ENCODE measurements around the gene SH3GL1.

The SH3GL1 gene

GRCh38 chr19:4318460-4318859 lies 81.9 kb downstream of the SH3GL1 start:
- DNase-seq (ENCODE audit: low read depth in 2 of 2), result no peak
- TF ChIP-seq, protein P1, sequence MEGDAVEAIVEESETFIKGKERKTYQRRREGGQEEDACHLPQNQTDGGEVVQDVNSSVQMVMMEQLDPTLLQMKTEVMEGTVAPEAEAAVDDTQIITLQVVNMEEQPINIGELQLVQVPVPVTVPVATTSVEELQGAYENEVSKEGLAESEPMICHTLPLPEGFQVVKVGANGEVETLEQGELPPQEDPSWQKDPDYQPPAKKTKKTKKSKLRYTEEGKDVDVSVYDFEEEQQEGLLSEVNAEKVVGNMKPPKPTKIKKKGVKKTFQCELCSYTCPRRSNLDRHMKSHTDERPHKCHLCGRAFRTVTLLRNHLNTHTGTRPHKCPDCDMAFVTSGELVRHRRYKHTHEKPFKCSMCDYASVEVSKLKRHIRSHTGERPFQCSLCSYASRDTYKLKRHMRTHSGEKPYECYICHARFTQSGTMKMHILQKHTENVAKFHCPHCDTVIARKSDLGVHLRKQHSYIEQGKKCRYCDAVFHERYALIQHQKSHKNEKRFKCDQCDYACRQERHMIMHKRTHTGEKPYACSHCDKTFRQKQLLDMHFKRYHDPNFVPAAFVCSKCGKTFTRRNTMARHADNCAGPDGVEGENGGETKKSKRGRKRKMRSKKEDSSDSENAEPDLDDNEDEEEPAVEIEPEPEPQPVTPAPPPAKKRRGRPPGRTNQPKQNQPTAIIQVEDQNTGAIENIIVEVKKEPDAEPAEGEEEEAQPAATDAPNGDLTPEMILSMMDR (IDR thresholded peaks at IDR 0.05; ENCODE audit: low read depth, low read length), result no peak
- H3K4me3 ChIP-seq (replicated peaks in 1 of 2; ENCODE audit: low read depth in 2 of 2, low read length in 2 of 2), result no peak overlapping the region

GRCh38 chr19:4316956-4317355 lies 83.4 kb downstream of the SH3GL1 start:
- DNase-seq (ENCODE audit: low read depth in 2 of 2), result peak in 1 of 2 donors; percentile 22
- TF ChIP-seq, protein P1 (IDR thresholded peaks at IDR 0.05; ENCODE audit: low read depth, low read length), result no peak
- no peak overlapping the region for H3K4me3 ChIP-seq (replicated peaks in 1 of 2; ENCODE audit: low read depth in 2 of 2, low read length in 2 of 2)

DNA sequence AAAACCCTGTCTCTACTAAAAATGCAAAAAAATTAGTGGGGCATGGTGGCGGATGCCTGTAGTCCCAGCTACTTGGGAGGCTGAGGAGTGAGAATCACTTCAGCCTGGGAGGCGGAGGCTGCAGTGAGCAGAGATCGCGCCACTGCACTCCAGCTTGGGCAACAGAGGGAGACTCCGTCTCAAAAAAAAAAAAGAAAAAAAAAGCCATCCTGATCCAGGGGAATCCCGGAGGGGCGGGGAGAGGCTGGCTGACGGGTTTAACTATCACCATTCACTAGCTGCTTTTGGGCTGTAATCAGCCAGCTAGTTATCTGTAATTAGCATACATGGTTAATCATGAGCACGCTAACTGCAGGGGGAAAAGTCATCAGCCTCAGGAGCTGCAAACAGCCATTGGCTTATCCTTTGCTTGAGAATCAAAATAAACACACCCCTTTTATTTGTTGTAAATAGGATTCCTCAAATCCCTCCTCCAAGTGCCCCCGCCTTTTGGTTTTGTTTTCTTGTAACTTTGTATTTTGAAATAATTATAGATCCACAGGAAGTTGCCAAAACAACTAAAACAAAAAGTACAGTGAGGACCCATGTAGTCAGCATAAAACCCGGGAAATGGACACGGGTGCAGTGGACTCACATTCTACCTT lies 86.4 kb downstream of the SH3GL1 start:
- H3K4me3 ChIP-seq (replicated peaks in 1 of 2; ENCODE audit: low read depth in 2 of 2, low read length in 2 of 2), result no peak overlapping the region
- TF ChIP-seq, protein P1 (IDR thresholded peaks at IDR 0.05; ENCODE audit: low read depth, low read length), result no peak
- DNase-seq (ENCODE audit: low read depth in 2 of 2), result peak in 1 of 2 donors; percentile 28

Measured in cardiac fibroblast (primary cell).